ENCODE data around the gene GRP.

DNA sequence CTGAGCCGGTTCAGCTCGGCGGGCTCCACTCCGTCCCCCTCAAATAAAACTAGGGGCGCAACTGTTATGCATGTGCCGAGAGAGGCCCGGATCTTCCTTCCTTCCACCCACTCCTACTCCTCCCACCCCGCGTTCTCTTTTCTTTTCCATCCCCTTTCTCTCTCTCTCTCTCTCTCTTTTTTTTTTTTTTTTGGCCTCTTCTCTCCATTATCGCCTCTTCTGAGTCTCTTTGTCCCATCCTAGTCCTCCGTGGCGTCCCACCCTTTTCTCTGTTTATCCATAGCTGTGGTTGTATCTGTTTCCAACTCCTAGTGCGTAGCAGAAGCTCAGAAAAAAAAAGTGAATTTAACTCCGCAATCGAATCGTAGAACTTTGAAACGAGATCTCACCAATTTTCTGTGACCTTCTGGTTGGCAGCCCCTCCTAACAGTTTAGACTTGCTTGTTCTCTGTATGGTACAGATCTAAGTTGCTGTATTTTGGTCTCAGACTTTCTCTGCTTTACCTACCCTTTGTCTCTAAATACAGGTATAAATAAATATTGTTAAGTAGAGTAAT, 49.7 kb downstream of the GRP start:
- TF ChIP-seq, protein P1, sequence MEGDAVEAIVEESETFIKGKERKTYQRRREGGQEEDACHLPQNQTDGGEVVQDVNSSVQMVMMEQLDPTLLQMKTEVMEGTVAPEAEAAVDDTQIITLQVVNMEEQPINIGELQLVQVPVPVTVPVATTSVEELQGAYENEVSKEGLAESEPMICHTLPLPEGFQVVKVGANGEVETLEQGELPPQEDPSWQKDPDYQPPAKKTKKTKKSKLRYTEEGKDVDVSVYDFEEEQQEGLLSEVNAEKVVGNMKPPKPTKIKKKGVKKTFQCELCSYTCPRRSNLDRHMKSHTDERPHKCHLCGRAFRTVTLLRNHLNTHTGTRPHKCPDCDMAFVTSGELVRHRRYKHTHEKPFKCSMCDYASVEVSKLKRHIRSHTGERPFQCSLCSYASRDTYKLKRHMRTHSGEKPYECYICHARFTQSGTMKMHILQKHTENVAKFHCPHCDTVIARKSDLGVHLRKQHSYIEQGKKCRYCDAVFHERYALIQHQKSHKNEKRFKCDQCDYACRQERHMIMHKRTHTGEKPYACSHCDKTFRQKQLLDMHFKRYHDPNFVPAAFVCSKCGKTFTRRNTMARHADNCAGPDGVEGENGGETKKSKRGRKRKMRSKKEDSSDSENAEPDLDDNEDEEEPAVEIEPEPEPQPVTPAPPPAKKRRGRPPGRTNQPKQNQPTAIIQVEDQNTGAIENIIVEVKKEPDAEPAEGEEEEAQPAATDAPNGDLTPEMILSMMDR (IDR thresholded peaks at IDR 0.05), result no peak
- TF ChIP-seq POLR2A (IDR thresholded peaks at IDR 0.05), result no peak
